Lung (tissue), 12 donors: ENCODE results near the gene C1QL4. TPM values are rescaled to one million over a fixed set of nuclear protein-coding genes. Genes with fewer than 3 reads are reported as not detected.
"Not testable (repeated sequence)": the region's sequence is repeated elsewhere in the genome, so short reads cannot be mapped to it uniquely, and the experiment has no call there.

Experiments used
- ATAC-seq: fragments of 200-7000 bp; cut with Tn5 transposase; one replicate; pipeline ENCODE4 v1.9.1; 2020; ENCODE audit warnings: moderate number of reproducible peaks; ENCODE audit not compliant: insufficient read depth, low FRiP score
- DNase-seq, 3 donors: peaks; one replicate each; pipeline ENCODE4 v3.0.0-alpha.2; 2013 to 2017
- H3K27ac ChIP-seq, 2 donors: one replicate each; pipeline ENCODE4 v1.5.1; 2013; ENCODE audit warnings: mild to moderate bottlenecking in 2 of 2, moderate library complexity in 2 of 2, control low read depth in 1 of 2, inconsistent platforms in 1 of 2, low read depth in 1 of 2, low read length in 1 of 2
- H3K27me3 ChIP-seq, 3 donors: one replicate each; pipeline ENCODE4 v1.5.1; 2013; ENCODE audit warnings: low read length in 2 of 3; ENCODE audit not compliant: control insufficient read depth in 3 of 3, insufficient read depth in 3 of 3
- H3K36me3 ChIP-seq, 4 donors: one replicate each; pipeline ENCODE4 v1.5.1; 2013; ENCODE audit warnings: low read length in 4 of 4, mild to moderate bottlenecking in 1 of 4, moderate library complexity in 1 of 4; ENCODE audit not compliant: control insufficient read depth in 4 of 4, insufficient read depth in 4 of 4
- H3K4me1 ChIP-seq, 5 donors: one replicate each; pipeline ENCODE4 v1.5.1; 2013; ENCODE audit warnings: low read length in 5 of 5, mild to moderate bottlenecking in 2 of 5, moderate library complexity in 1 of 5; ENCODE audit not compliant: control insufficient read depth in 5 of 5, insufficient read depth in 5 of 5
- H3K4me3 ChIP-seq: one replicate; pipeline ENCODE4 v1.5.1; 2013; ENCODE audit warnings: mild to moderate bottlenecking, control low read depth, moderate library complexity
- H3K9ac ChIP-seq, 2 donors: one replicate each; pipeline ENCODE4 v1.5.1; 2013; ENCODE audit warnings: low read length in 2 of 2, control low read depth in 1 of 2; ENCODE audit not compliant: insufficient read depth in 1 of 2
- H3K9me3 ChIP-seq, 4 donors: one replicate each; pipeline ENCODE4 v1.5.1; 2013; ENCODE audit warnings: low read length in 3 of 4, mild to moderate bottlenecking in 1 of 4, moderate library complexity in 1 of 4; ENCODE audit not compliant: control insufficient read depth in 4 of 4, insufficient read depth in 3 of 4
- CTCF ChIP-seq: IDR thresholded peaks from 2 replicates; pipeline ENCODE4 v1.5.1; 2012; ENCODE audit warnings: mild to moderate bottlenecking; ENCODE audit errors: control extremely low read depth, extremely low read depth
- WGBS, 2 donors: extraction: QIAGEN DNeasy Blood & Tissue Kit; methylation state at CpG; one replicate each; pipeline ENCODE4 v1.1.7; 2013; 5-methylcytosine and 5-hydroxymethylcytosine counted together
- polyA plus RNA-seq, 2 donors: library from polyadenylated mRNA; stranded (reverse); fragments of 200-250 nt; gene quantifications; one replicate each; pipeline ENCODE4 v1.2.1, GENCODE V29; 2013
- total RNA-seq, 2 donors: library from RNA; depleted of rRNA in 1 of 2; stranded (reverse); fragments of >200 nt in 1 of 2; gene quantifications; one replicate each; pipeline ENCODE4 v1.2.1, GENCODE V29; 2014 to 2021
- donor health status: control.
- donor health status: control.
- donor health status: Bipolar disorder and iron deficiency.
- donor health status: healthy.
- donor health status: DM: yes; HTN: yes; CAD: no.

The C1QL4 gene
- total and polyA plus RNA-seq, 4 donors = 0.06 TPM; not detected in 3

DNA sequence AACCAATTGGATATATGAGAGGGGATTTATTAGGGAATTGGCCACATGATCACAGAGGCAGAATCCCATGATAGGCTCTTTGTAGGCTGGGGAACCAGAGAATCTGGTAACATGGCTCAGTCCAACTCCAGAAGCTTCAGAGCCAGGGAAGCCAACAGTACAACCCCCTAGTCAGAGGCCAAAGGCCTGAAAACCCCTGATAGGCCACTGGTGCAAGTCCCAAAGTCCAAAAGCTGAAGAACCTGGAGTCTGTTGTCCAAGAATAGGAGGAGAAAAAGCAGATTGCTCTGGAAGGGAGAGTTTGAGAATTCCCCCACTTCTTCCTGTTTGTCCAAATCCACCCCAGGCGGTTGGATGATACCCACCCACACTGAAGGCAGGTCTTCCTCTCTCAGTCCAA, 22.2 kb downstream of the C1QL4 start:
- Histone ChIP-seq H3K27me3 (peaks cover 0 to 2% (median 0%) of the 10 kb centered on the region in 3 donors), H3K36me3 (no peaks in the 10 kb centered on the region), H3K4me1 (no peaks in the 10 kb centered on the region), H3K27ac (no peak overlapping the region), H3K9me3 (no peaks in the 10 kb centered on the region), H3K4me3 (no peak overlapping the region), H3K9ac (no peak overlapping the region)
- no peak for ATAC-seq
- WGBS, 2 donors = 87 to 91% methylated on average over 1 of the region's 1 CpG
- DNase-seq = no peak
- TF ChIP-seq CTCF = no peak

DNA sequence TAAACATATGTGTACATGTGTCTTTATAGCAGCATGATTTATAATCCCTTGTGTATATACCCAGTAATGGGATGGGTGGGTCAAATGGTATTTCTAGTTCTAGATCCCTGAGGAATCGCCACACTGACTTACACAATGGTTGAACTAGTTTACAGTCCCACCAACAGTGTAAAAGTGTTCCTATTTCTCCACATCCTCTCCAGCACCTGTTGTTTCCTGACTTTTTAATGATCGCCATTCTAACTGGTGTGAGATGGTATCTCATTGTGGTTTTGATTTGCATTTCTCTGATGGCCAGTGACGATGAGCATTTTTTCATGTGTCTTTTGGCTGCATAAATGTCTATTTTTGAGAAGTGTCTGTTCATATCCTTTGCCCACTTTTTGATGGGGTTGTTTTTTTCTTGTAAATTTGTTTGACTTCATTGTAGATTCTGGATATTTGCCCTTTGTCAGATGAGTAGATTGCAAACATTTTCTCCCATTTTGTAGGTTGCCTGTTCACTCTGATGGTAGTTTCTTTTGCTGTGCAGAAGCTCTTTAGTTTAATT, 26.5 kb downstream of the C1QL4 start:
- ATAC-seq = not testable (repeated sequence)

DNA sequence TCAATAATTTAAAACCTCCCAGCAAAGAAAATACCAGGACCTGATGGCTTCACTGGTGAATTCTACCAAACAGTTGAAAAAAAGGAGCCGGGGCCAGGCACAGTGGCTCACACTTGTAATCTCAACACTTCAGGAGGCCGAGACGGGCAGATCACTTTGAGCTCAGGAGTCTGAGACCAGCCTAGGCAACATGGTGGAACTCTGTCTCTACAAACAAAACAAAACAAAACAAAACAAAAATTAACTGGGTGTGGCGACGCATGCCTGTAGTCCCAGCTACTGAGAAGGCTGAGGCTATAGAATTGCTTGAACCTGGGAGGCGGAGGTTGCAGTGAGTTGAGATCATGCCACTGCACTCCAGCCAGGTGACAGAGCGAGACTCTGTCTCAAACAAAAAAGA, 27.6 kb downstream of the C1QL4 start:
- no peak for TF ChIP-seq CTCF
- no peak overlapping the region for H3K9ac ChIP-seq
- DNase-seq (no peak), ATAC-seq (no peak)
- no peaks in the 10 kb centered on the region for H3K4me1 ChIP-seq
- no peak overlapping the region for H3K27ac ChIP-seq
- no peak overlapping the region for H3K4me3 ChIP-seq
- 90 to 94% methylated on average over 7 of the region's 7 CpGs for WGBS, 2 donors
- H3K9me3 ChIP-seq = no peaks in the 10 kb centered on the region
- peaks cover 0 to 8% (median 0%) of the 10 kb centered on the region in 3 donors for H3K27me3 ChIP-seq
- H3K36me3 ChIP-seq = no peaks in the 10 kb centered on the region

More for the DNA sequence above, 26.5 kb downstream of the C1QL4 start:
- H3K4me3 ChIP-seq, H3K9ac ChIP-seq, H3K27me3 ChIP-seq, H3K36me3 ChIP-seq, H3K4me1 ChIP-seq, DNase-seq, H3K27ac ChIP-seq, H3K9me3 ChIP-seq: not testable (repeated sequence)
- WGBS, 2 donors = 27 to 51% methylated on average over 1 to 2 of the region's 3 CpGs

DNA sequence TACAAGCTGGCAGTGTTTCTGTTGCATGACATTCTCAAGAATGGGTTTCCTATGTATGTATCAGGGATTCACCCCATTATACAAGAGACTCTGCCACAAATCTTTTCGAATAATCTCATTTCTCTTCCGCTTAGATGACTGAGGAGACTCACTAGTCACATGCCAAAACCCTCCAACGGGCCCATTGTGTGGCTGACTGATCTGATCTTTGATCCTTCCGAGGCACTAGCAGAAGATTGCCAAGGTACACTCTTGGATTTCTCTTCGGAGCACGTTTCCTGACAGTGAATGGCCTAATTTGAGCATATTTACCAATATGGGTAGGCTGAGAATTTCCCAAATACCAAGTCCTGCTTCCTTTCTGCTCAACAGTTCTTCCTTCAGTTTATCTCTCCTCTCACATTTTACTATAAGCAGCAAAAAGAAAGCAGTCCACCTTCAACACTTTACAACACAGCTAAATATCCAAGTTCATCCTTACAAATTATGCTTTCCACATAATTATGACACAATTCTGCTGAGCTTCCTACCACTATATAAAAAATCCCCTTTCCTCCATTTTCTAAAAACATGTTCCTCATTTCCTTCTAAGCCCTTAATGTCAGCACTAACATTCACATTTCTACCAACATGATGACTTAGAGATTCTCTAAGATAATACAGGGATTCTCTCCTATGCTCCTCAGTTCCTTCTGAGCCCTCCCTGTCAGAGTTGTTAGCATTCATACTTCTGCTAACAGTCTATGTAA, 31.1 kb downstream of the C1QL4 start:
- no peak overlapping the region for H3K9ac ChIP-seq
- no peak overlapping the region for H3K4me3 ChIP-seq
- no peaks in the 10 kb centered on the region for H3K36me3 ChIP-seq
- no peak for ATAC-seq
- WGBS, 2 donors = 72 to 79% methylated on average over 6 of the region's 6 CpGs
- H3K27ac ChIP-seq = no peak overlapping the region
- no peak for DNase-seq
- H3K9me3 ChIP-seq = no peaks in the 10 kb centered on the region
- H3K4me1 ChIP-seq = no peaks in the 10 kb centered on the region
- peaks cover 0 to 20% (median 4%) of the 10 kb centered on the region in 3 donors for H3K27me3 ChIP-seq
- TF ChIP-seq CTCF = no peak
